ENCODE measurements around the gene OR4D11.
"Not testable (repeated sequence)": the region's sequence is repeated elsewhere in the genome, so short reads cannot be mapped to it uniquely, and the experiment has no call there.

DNA sequence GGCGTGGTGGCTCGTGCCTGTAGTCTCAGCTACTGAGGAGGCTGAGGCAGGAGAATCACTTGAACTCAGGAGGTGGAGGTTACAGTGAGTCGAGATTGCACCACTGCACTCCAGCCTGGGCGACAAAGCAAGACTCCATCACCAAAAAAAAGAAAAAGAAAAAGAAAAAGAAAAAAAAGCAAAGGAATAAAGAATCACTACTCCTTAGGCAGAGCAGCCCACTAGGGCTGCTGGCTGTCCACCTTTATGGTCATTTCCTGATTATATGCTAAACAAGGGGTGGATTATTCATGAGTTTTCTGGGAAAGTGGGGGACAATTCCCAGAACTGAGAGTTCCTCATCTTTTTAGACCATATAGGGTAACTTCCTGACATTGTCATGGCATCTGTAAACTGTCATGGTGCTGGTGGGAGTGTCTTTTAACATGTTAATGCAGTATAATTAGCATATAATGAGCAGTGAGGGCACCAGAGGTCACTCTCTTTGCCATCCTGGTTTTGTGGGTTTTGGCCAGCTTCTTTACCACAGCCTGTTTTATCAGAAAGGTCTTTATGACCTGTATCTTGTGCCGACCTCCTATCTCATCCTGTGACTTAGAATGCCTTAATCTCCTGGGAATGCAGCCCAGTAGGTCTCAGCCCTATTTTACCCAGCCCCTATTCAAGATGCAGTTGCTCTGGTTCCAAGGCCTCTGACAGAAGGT lies 44.4 kb downstream of the OR4D11 start:
- TF ChIP-seq, protein P1, sequence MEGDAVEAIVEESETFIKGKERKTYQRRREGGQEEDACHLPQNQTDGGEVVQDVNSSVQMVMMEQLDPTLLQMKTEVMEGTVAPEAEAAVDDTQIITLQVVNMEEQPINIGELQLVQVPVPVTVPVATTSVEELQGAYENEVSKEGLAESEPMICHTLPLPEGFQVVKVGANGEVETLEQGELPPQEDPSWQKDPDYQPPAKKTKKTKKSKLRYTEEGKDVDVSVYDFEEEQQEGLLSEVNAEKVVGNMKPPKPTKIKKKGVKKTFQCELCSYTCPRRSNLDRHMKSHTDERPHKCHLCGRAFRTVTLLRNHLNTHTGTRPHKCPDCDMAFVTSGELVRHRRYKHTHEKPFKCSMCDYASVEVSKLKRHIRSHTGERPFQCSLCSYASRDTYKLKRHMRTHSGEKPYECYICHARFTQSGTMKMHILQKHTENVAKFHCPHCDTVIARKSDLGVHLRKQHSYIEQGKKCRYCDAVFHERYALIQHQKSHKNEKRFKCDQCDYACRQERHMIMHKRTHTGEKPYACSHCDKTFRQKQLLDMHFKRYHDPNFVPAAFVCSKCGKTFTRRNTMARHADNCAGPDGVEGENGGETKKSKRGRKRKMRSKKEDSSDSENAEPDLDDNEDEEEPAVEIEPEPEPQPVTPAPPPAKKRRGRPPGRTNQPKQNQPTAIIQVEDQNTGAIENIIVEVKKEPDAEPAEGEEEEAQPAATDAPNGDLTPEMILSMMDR (IDR thresholded peaks at IDR 0.05), result not testable (repeated sequence)
- not testable (repeated sequence) for TF ChIP-seq POLR2AphosphoS5, EP300, POLR2A (IDR thresholded peaks at IDR 0.05)

Measured in sigmoid colon (tissue), 4 donors.